OCI-LY3 (cell line): ENCODE measurements around the gene OR51I2.

Experiments
- EZH2phosphoT487 ChIP-seq: fragments of 200-600 bp; shearing (Covaris generic); IDR thresholded peaks from 2 replicates; pipeline ENCODE4 v1.6.1; 2018; ENCODE audit warnings: antibody characterized with exemption, mixed run types, low read depth
- TF ChIP-seq, protein P1 (sequence below): fragments of 200-600, 300-600 bp; sonication (generic); IDR thresholded peaks from 2 replicates; pipeline ENCODE4 v1.5.1; 2014; ENCODE audit warnings: antibody characterized with exemption, low read length, low read depth

DNA sequence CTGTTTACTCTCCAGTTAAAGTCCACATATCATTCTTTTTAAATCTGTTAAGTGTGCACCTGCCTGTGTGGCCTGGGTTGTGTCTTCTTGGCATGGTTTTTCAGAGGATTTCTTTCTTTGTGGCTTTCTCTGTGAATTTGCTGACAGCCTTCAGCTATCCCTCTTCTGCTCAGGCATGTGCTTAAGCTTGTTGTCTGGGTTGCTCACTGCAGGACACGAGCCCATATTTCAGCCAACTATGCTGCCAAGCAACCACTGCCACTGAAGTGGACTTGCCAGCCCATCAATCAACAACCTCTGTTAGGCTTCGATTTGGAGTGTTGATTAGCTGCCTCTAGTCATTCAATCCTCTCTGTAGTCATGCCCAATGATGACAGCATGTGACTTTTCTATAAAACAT lies 18.4 kb downstream of the OR51I2 start:
- TF ChIP-seq, protein P1, sequence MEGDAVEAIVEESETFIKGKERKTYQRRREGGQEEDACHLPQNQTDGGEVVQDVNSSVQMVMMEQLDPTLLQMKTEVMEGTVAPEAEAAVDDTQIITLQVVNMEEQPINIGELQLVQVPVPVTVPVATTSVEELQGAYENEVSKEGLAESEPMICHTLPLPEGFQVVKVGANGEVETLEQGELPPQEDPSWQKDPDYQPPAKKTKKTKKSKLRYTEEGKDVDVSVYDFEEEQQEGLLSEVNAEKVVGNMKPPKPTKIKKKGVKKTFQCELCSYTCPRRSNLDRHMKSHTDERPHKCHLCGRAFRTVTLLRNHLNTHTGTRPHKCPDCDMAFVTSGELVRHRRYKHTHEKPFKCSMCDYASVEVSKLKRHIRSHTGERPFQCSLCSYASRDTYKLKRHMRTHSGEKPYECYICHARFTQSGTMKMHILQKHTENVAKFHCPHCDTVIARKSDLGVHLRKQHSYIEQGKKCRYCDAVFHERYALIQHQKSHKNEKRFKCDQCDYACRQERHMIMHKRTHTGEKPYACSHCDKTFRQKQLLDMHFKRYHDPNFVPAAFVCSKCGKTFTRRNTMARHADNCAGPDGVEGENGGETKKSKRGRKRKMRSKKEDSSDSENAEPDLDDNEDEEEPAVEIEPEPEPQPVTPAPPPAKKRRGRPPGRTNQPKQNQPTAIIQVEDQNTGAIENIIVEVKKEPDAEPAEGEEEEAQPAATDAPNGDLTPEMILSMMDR, result no peak
- TF ChIP-seq EZH2phosphoT487, result no peak
